ENCODE data around the gene MXI1. TPM values are rescaled to one million over a fixed set of nuclear protein-coding genes. Genes with fewer than 3 reads are reported as not detected.

MXI1 gene
- total RNA-seq, 1 donor from 2014 or later: 31.5 TPM

DNA sequence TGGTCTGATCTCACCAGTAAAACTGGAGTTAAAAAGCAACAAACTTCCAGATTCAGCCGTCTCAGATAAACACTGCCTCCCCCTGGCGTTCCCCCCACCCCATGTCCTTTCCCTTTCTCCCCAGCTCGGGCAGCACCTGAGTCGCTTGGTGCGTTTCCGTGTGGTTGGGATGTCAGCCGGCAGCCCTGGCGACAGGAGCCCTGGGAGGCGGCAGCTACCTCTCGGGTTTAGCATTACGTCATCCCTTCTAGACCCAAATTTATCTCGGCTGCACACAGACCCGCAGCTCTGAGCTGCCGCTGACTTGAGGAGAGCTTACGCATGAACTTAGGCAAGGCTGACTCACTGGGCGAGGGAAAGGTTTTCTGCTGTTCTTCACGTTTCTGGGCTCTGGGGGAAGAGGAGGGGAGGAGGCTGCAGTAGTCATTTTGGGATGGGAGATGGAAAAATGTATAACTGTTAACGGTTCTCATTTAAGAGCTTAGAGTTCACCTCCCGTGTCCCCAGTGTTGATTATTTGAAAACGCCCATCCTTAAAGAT is 14.4 kb downstream of the MXI1 start:
- Mint-ChIP-seq H3K4me3 (ENCODE audit: unreplicated experiment) (peak overlapping the region; percentile 76), H3K36me3 (ENCODE audit: low read depth, unreplicated experiment) (no peaks in the 10 kb centered on the region), H3K4me1 (ENCODE audit: low read depth, unreplicated experiment) (peaks cover 33% of the 10 kb centered on the region), H3K27ac (ENCODE audit: unreplicated experiment) (peak overlapping the region; percentile 77), H3K9me3 (ENCODE audit: unreplicated experiment) (no peaks in the 10 kb centered on the region), H3K27me3 (ENCODE audit: low read depth, unreplicated experiment) (no peaks in the 10 kb centered on the region)
- Histone ChIP-seq H3K4me1 (ENCODE audit: insufficient read depth, low read length) (peaks cover 15% of the 10 kb centered on the region), H3K9me3 (ENCODE audit: insufficient read depth, low read depth, low read length) (no peaks in the 10 kb centered on the region), H2AFZ (ENCODE audit: low read depth, low read length) (peak overlapping the region; percentile 70), H3K79me2 (ENCODE audit: insufficient read depth, low read length) (no peaks in the 10 kb centered on the region), H3K36me3 (ENCODE audit: insufficient read depth, low read length) (no peaks in the 10 kb centered on the region), H4K20me1 (ENCODE audit: insufficient read depth, low read length) (no peaks in the 10 kb centered on the region), H3K27ac (ENCODE audit: low read depth, low read length) (peak overlapping the region; percentile 57), H3K4me3 (ENCODE audit: insufficient read depth, low read depth, low read length) (peak overlapping the region; percentile 59), H3K4me2 (ENCODE audit: low read length) (peak overlapping the region; percentile 89), H3K27me3 (ENCODE audit: insufficient read depth, low read length) (peaks cover 5% of the 10 kb centered on the region), H3K9ac (ENCODE audit: low read length) (peak overlapping the region; percentile 76)
- TF ChIP-seq, protein P1, sequence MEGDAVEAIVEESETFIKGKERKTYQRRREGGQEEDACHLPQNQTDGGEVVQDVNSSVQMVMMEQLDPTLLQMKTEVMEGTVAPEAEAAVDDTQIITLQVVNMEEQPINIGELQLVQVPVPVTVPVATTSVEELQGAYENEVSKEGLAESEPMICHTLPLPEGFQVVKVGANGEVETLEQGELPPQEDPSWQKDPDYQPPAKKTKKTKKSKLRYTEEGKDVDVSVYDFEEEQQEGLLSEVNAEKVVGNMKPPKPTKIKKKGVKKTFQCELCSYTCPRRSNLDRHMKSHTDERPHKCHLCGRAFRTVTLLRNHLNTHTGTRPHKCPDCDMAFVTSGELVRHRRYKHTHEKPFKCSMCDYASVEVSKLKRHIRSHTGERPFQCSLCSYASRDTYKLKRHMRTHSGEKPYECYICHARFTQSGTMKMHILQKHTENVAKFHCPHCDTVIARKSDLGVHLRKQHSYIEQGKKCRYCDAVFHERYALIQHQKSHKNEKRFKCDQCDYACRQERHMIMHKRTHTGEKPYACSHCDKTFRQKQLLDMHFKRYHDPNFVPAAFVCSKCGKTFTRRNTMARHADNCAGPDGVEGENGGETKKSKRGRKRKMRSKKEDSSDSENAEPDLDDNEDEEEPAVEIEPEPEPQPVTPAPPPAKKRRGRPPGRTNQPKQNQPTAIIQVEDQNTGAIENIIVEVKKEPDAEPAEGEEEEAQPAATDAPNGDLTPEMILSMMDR (IDR thresholded peaks at IDR 0.05; ENCODE audit: insufficient read depth, low read depth, low read length): no peak
- TF ChIP-seq EZH2 (IDR thresholded peaks at IDR 0.05; ENCODE audit: insufficient read depth, low read length): no peak
- FAIRE-seq (peak; percentile 13), DNase-seq (ENCODE audit: low read depth) (peak; percentile 94)

DNA sequence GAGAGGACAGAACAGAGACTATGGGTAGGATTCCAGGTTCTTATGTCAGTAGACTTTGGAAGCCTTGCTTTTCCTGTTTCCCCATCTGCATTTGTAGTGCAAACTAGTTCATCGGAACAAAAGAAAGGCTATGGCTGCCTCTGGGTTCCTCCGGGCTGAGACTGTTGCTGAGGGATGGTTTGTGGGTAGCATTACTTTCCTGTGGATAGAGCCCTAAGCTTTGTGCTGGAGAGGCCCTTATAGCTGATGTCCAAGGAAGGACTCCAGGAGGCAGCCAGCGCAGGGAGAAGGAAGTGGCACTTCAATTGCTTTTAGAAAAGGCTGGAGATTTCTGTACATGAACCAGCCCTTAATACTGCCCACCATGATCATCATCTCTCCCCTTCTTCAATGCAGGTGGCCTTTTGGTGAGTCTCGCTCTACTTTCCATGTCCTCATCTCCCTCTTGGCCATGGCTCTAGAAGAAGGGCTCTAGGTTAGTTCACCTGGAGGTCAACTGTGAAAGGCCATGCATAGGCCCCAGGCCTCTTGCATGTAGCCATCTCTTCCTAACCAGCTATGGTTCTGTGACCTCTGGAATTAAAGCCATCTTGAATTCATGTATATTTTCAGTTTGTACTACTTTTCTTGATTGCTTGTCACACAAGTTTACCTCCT is 15.4 kb downstream of the MXI1 start:
- H2AFZ ChIP-seq (ENCODE audit: low read depth, low read length): no peak overlapping the region
- no peak overlapping the region for H3K4me2 ChIP-seq (ENCODE audit: low read length)
- FAIRE-seq: no peak
- no peak overlapping the region for H3K4me3 ChIP-seq (ENCODE audit: insufficient read depth, low read depth, low read length)
- DNase-seq (ENCODE audit: low read depth): no peak
- Mint-ChIP-seq H3K27me3 (ENCODE audit: low read depth, unreplicated experiment) (no peaks in the 10 kb centered on the region), H3K27ac (ENCODE audit: unreplicated experiment) (peak overlapping the region; percentile 77), H3K36me3 (ENCODE audit: low read depth, unreplicated experiment) (peaks cover 3% of the 10 kb centered on the region), H3K9me3 (ENCODE audit: unreplicated experiment) (no peaks in the 10 kb centered on the region), H3K4me1 (ENCODE audit: low read depth, unreplicated experiment) (peaks cover 36% of the 10 kb centered on the region), H3K4me3 (ENCODE audit: unreplicated experiment) (no peak overlapping the region)
- peaks cover 15% of the 10 kb centered on the region for H3K4me1 ChIP-seq (ENCODE audit: insufficient read depth, low read length)
- no peak overlapping the region for H3K9ac ChIP-seq (ENCODE audit: low read length)
- no peak overlapping the region for H3K27ac ChIP-seq (ENCODE audit: low read depth, low read length)
- H3K27me3 ChIP-seq (ENCODE audit: insufficient read depth, low read length): no peaks in the 10 kb centered on the region
- TF ChIP-seq, protein P1 (IDR thresholded peaks at IDR 0.05; ENCODE audit: insufficient read depth, low read depth, low read length): no peak
- TF ChIP-seq EZH2 (IDR thresholded peaks at IDR 0.05; ENCODE audit: insufficient read depth, low read length): no peak
- H4K20me1 ChIP-seq (ENCODE audit: insufficient read depth, low read length): no peaks in the 10 kb centered on the region
- no peaks in the 10 kb centered on the region for H3K79me2 ChIP-seq (ENCODE audit: insufficient read depth, low read length)
- no peaks in the 10 kb centered on the region for H3K36me3 ChIP-seq (ENCODE audit: insufficient read depth, low read length)
- no peaks in the 10 kb centered on the region for H3K9me3 ChIP-seq (ENCODE audit: insufficient read depth, low read depth, low read length)
